Dermis microvascular lymphatic vessel endothelial cell (primary cell): Measurements from ENCODE around the gene ADIPOQ. TPM values are rescaled to one million over a fixed set of nuclear protein-coding genes. Genes with fewer than 3 reads are reported as not detected.
A peak's percentile ranks its signal among the peaks of the same experiment; 100 is the strongest.
"Not testable (repeated sequence)": the region's sequence is repeated elsewhere in the genome, so short reads cannot be mapped to it uniquely, and the experiment has no call there.

Experiments
- DNase-seq, 2 donors: peaks; one replicate each; pipeline versions ENCODE4 v3.0.0 to v3.0.0-alpha.2; 2010; ENCODE audit warnings: low read depth in 2 of 2
- total RNA-seq: library from RNA; depleted of rRNA; stranded (reverse); fragments of >200 nt; gene quantifications from 2 replicates; pipeline ENCODE4 v1.2.1, GENCODE V29; 2014

The ADIPOQ gene
- not detected in 2 replicates for total RNA-seq

DNA sequence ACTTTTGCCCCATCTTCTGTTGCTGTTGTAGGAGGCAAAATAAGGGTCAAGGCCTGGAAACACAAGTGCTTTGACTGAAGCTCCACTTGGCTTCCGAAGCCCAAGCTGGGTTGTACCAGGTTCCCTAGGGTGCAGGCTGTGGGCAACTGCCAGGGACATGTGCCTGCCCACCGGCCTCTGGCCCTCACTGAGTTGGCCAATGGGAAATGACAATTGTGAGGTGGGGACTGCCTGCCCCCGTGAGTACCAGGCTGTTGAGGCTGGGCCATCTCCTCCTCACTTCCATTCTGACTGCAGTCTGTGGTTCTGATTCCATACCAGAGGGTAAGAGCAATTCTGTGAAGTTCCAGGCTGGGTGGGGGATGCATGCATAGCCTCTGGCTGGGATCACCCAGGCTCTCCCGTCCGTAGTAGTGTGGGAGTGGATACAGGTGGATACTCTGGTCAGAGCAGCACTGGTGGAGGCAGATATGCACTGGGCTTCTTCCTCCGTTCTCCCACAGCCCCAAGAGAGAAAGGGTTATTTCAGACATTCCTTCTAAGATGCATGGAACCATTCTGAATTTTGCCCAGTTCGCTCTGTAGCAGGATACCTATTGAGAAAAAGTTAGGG is at the start of gene ADIPOQ:
TSS of gene ADIPOQ (plus strand) at position 285 of the 613 bp plus-strand sequence. CDS start 10,349 bp downstream, outside the sequence.
- DNase-seq = no peak

DNA sequence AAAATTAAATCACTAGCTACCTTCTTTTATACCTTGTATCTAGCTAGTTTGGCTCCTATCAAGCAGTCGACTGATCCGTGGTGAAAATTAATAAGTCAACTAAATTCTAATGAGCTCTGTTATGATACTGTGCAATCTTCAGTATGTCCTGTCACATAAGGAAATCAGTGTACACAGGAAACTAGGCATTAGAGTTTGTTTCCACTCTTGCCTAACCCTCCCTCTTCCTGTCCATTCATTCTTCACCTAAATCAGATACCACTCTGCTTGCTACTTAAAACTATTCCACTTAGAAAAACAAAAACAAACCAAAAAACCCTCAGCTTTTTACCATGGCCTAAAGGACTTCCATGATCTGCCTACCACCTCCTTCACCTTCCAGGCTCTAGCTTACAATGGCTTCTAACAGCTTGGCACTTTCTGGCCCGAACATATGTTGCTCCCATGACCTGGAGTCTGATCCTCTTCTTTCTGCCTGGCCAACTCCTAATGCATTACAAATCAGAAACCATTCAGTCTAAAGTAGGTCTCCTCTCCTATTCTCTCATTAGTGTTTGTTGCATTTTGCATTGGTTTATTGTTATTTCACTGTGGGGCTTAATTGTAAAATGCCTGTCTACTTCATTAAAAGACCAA is 44.2 kb upstream of the ADIPOQ start:
- peak in 1 of 2 donors; percentile 36 for DNase-seq

DNA sequence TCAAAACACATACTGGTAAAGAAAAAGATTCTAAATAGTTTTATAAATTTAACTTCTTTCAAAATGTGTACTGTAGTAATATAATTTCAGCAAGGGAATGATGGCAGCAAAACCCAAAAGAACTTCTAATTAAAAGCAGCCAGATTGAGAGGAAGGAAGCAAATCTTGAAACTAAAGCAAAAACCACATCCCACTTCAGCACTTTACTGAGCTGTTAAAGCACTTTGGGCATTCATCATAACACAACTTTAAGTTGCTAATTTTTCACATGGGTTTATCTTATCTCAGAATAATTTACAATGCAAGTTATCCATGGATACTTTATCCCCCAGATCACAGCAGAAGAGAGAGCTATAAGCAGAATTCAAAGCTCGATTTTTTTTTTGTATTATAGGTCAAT is 42.2 kb upstream of the ADIPOQ start:
- DNase-seq = no peak

DNA sequence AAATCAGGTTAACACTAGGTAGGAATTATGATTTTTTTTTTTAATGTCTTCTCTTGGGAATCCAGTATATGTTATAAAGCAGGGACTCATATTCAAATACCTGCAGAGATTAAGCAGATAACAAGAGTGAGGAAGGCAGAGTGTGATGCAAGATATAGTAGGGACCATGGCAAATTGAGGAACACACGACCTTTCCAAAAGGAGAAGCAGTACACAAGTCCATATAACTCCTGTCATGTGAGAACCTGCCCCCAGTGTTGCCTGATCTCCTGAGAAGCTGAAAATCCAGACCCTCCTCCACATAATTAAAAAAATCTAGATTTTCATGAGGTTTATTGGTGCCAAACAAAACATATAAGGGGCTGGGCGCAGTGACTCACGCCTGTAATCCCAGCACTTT is 39.8 kb upstream of the ADIPOQ start:
- no peak for DNase-seq

DNA sequence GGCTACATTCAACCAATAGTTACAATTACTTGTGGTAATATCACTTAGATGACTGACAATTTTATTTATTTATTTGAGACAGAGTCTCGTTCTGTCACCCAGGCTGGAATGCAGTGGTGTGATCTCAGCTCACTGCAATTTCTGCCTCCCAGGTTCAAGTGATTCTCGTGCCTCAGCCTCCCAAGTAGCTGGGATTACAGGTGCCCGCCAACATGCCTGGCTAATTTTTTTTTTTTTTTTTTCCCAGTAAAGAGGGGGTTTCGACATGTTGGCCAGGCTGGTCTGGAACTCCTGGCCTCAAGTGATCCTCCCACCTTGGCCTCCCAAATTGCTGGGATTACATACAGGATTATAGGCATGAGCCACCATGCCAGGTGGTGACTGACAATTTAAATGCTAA is 39.1 kb upstream of the ADIPOQ start:
- not testable (repeated sequence) for DNase-seq

DNA sequence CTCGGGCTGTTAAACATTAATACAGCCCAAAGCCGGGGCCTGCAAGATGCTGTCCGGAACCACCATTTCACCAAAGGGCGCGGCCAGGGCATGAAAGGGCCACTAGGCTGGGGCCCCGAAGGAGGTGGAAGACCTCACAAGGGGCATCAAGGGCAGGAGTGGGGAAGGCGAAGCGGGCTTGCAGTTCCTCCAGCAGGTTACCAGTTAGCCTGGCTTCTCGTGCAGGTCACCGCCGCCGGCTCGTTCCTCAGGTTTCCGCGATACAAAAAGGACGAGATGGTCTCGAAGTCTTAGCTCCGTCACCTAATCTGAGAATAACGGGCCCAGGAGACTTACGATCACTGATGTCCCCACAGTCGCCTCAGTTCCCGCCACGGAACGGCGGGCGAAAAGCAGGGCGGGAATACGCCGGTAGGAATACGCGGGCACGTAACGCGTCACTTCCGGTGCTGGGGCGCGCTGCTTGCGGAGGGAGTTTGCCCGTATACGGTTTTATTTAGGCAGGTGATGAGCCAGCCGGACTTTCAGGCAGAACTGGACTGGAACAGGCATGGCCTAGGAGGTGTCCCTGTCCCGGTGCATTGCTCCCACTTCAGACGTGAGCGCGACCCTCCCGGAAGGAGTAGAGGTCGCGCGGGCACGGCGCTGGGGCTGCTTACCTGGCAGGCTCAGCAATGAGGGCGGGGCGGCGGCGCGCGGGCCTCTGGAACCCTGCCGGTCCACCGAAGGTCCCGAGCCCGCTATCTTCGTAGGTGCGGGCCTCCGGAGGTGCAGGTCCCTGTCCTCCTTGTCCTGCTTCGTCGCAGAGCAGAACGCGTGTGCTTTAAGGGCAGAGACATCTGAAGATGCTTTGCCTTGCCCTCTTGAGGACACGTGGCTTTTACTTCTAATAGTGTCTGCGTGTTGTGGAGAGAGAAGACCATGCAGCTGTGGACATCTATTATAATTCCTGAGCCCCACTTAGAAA is 36.1 kb upstream of the ADIPOQ start, which contains the start of gene RFC4:
TSS of gene RFC4 (minus strand) at position 394 of the 967 bp plus-strand sequence. CDS start 1,769 bp downstream, outside the sequence.
- peak; percentile 51 to 71 for DNase-seq

DNA sequence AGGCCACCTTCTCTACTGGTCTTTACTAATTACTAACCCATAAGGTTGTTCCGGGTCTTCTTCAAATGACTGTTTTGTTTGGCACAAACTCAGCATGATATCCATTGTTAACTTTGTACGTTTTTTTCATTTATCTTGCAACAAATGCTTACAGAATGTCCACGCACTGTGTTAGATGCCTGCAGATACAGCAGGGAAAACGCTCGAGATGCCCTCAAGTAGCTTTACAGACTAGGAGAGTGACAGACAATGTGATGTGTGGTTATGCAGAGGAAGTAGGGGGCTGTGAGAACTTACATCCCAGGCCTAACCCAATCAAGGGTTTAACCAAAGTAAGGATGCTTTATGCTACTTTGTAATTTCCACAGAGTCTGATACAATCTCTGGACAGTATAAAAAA is 35.3 kb upstream of the ADIPOQ start:
- peak in 1 of 2 donors; percentile 23 for DNase-seq

DNA sequence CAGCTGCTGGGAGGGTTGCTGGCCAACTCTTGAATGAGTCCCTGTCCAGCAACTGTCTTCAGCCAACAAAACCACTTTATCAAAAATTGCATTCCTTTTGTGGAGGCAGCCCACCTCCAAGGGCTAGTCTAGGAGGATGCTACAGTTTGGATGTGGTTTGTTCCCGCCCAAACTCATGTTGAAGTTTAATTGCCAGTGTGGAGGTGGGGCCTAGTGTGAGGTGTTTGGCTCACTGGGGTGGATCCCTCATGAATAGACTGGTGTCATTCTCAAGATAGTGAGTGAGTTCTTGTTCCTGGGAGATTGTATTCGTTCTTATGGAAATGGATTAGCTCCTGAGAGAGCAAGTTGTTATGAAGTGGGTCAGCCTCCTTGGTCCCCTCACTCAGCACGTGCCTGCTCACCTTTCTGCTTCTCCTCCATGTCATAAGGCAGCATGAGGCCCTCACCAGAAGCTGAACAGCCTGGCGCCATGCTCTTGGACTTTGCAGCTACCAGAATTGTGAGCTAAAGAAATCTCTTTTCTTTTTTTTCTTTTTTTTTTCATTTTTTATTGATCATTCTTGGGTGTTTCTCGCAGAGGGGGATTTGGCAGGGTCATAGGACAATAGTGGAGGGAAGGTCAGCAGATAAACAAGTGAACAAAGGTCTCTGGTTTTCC is 32.0 kb upstream of the ADIPOQ start:
- no peak for DNase-seq

DNA sequence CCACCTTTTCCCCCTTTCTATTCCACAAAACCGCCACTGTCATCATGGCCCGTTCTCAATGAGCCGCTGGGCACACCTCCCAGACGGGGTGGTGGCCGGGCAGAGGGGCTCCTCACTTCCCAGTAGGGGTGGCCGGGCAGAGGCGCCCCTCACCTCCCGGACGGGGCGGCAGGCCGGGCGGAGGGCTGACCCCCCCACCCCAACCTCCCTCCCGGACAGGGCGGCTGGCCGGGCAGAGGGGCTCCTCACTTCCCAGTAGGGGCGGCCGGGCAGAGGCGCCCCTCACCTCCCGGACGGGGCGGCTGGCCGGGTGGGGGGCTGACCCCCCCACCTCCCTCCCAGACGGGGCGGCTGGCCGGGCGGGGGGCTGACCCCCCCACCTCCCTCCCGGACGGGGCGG is 31.2 kb upstream of the ADIPOQ start:
- DNase-seq = not testable (repeated sequence)

DNA sequence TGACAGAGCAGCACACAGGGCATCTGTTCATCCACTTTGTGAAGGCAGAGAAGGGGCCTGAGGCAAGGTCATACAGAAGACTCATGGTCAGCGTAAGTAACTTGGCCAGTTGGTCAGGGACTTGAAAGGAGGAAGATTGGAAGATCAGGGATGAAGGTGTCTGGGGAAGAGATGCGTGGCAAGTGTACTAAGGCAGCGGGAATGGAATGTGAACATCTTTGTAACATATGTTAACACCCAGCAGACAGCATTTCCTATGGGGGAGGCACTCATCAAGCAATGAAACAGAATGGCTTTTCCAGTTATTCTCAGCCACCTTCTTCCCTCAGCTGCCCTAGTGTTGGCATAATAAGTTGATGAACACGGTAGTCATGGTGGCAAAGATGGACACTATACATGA is 28.4 kb upstream of the ADIPOQ start:
- no peak for DNase-seq

DNA sequence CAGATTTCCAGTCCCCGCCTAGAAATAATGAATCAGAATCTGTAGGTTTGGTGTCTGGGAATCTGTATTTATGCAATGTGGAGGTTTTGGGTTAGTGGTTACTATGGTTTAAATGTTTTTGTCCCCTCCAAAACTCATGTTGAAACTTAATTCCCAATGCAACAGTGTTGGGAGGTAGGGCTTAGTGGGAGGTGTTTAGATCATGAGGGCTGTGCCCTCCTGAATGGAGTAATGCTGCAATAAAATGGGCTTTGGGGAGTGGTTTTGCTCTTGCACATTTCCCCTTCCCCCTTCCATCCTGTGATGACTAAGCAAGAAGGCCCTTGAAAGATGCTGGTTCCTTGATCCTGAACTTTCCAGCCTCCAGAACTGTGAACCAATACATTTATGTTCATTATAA is 27.1 kb upstream of the ADIPOQ start:
- no peak for DNase-seq

DNA sequence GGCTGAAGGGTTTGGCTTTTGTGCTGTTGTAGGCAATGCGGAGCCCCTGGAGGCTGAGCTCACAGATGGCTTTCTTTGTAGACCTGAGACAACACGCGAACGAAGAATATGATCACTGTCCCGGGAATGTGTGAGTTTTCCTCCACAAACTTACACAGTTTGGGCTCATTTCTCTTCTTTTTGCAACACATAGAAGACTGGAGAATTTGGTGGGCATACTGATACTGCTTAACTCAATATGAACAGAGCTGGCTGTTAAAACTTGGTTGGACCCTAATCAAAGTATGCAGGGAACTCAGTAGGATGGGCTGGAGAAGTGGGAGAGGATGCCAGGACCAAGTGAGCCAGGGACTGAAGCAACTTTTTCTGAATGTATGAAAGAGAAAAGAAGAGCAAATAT is 24.0 kb upstream of the ADIPOQ start:
- DNase-seq = no peak

DNA sequence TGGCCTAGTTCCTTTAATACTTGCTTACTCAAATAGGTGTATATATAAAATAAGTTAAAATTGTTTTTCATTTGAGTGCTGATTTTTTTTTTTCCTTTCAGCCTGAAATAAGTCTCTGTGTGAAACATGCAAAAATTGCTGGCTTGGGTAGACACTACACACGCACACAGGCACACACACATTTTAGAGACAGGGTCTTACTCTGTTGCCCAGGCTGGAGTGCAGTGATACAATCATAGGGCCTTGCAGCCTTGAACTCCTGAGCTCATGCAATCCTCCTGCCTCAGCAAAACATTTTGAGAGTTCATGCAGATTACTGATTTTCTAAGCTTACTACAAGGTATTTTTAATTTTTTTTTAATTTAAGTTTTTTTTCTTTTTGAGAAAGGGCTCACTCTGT is 23.6 kb upstream of the ADIPOQ start:
- no peak for DNase-seq

DNA sequence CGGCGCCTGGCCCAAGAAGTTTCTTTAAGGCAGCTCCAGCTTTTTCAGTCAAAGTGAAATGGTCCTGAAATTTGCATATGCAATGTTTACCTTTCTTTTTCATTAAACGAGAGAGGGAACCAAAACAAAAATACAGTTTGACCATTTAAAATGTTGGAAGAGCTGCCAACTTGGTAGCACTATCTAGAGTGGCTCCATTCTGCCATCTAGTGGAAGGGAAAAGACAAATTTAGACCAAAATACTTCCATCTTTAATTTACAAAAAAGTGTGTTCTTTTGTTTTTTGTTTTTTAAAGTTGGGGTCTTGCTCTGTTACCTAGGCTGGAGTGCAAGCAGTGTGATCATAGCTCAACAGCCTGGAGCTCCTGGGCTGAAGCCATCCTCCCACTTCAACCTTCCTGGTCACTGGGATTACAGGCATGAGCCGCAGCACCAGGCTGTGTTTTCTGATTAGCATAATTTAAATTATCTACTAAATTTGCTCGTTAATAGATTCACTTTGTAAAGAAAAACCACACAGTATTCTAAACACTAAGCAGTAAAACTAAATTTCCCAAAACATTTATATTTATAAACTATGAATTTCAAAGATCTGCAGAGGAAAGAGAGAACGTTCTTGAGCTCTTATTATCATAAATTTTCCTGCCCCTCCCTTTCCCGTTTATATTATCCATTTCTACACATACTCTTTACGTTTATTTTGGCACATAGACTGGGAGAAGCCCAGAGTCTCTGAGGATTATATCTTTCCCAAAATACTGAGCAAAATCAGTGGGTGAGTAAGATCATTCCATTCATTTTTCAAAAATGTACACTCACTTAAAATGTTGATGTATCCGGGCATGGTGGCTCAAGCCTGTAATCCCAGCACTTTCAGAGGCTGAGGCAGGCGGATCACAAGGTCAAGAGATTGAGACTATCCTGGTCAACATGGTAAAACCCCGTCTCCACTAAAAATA is 20.8 kb upstream of the ADIPOQ start:
- peak; percentile 63 for DNase-seq

DNA sequence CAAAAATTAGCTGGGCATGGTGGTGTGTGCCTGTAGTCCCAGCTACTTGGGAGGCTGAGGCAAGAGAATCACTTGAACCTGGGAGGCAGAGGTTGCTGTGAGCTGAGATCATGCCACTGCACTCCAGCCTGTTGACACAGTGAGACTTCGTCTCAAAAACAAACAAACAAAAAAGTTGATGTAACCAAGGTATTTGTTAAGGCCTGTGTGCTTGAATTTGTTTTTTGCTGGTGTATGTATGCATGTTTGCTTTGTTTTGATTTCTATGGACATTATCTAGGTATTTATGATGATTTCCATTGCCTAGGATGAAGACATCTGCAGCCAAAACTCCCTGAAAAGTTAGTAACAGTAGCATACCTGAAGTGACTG is 20.1 kb upstream of the ADIPOQ start:
- DNase-seq = not testable (repeated sequence)

DNA sequence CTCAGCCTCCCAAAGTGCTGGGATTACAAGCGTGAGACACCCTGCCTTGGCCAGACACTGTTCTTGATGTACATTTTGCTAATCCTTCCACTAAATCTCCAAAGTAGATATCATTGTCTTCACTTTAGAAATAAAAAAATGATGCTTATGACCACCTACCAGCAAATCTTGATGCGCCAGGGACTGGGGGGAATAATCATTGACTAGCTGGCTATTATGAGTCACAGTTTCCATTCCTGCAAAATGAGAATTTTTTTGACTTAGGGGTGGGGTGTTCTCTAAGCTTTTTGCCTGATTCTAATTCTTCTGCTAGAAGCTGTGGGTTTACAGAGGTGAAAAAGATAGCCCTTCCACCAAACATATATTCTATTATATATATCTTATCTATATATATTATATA is 19.1 kb upstream of the ADIPOQ start:
- no peak for DNase-seq

DNA sequence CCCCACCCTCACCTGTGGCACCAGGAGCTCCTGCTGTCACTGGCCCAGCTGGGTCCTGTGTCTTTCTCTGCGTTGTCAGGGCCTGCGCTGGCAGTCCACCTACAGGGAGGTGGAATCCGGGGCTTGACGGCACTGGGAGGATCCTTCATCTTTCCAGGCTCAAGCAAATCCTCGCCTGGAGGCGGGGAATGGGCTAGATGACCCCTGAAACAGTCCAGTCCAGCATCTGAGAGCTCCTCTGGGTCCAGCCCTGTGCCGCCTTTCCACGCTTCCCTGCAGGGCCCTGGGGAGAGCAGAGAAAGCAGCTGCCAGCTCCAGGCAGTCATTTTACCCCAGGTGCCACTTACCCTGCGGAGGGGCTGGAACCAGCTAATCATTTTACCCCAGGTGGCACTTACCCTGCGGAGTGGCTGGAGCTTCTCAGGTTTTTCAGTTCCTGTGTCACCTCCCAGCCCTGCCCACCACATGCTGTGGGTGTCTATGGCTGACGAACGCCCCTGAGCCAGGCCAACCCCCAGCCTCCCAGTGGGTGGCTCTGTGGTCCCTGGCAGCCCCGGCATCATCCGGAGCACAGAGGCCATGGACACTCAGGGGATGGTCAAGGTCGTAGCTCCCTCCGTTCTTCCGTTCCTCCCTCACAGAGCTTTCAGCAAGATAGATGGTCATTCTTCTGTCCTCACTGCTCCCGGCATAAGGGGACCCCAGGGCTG is 17.9 kb upstream of the ADIPOQ start:
- DNase-seq = no peak

DNA sequence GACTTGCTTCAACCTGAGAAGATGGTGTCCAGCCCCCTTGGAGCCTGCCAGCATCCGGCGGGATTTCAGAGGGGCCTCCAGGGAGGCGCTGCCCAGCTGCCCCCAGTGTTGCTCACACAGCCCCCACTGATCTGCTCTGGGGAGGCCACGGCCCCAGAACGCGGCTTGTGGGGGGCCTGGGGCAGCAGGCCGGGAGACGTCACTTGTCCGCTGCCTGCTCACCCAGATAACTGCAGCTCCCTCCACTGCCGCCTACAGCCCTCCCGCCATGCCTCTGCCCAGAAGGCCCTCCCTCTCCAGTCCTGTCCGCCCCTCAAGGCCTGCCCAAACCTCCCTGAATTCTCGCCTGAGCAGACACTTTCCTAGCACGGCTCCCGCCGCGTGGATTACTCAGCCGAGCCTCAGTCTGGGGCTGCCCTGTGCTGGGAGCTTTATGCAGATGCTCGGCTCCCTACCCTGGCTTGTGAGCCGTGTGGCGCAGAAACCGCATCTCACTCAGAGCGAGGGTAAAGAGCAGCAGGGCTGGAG is 17.2 kb upstream of the ADIPOQ start:
- DNase-seq = no peak

DNA sequence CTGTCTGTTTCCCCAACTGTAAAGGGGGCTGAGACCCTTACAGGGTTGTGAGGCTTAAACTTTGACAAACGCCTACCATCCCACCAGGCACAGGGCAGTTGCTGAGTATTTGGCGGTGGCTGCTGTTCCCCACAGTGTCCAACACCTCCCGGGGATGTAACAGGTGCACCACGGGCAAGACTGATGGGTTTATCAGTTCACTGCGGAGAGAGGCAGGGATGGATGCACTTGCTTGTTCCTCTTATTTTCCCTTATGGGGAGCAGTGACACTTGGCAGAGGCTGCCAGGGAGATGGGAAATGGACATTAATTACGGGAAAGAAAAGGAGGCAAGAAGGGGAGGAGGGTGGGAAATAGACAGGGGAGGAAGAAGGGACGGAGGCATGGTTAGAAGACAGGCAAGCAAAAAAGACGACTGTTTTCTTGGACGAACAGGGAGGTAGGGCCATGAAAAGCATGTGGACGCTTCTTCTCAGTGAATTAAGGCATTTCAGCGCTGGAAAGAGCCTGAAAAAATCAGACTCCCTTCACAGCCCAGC is 16.6 kb upstream of the ADIPOQ start:
- no peak for DNase-seq
